Right forelimb (tissue), 1 donor: Measurements from ENCODE around the gene CD8B.

Experiments used
- DNase-seq: peaks from one replicate; pipeline ENCODE4 v3.0.0-alpha.2; 2018

CD8B gene

DNA sequence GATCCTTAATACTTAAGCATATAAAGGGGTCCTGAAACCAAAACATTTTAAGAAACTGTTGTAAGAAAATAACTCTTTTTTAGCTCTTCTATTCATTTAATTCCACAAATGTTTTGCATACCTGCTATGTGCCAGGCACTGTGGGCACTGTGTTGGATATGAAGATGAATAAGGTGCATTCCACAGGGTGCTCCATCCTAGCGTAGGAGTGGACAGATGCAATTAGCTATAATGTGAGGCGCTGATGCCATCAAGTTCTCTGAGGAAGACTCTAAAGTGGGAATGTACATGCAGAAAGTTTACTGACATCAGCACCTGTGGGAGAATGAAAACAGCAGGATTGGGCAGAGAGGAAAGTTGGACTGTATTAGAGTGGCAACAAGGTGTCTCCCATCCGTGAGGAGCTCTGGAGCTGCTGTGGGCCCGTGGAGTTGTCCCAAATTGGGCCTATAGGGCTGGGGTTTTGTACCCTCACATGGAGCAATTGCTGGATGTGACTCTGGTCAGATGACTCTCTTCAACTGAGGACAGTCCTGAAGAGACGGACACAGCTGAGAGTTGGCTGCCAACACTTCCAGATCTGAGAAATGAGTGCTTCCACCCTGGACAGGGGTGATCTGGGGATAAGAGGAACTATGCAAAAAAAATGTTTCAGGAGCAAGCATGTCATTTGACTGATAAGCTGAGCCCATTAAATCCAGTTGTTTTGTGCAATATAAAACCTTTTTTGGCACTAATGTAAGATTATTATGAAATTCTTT, 93.3 kb downstream of the CD8B start:
- no peak for DNase-seq
